GM12878 (cell line): ENCODE data around the gene CD200R1. TPM values are rescaled to one million over a fixed set of nuclear protein-coding genes. Genes with fewer than 3 reads are reported as not detected.

Source experiments
- ATAC-seq: fragments of 200-7000 bp; cut with Tn5 transposase; 3 replicates; pipeline ENCODE4 v1.9.1; 2020; ENCODE audit warnings: mild to moderate bottlenecking, moderate library complexity
- BruUV-seq: library from RNA; stranded (reverse); fragments of 400-500 nt; replicated peaks from 2 replicates; lab custom pipeline; 2021; lab: Mats Ljungman, UMichigan
- CTCF ChIA-PET: fragments of 300-600 bp; sonication (Branson Sonifier 250); formaldehyde crosslinking; extraction: SDS; loops from one replicate; lab custom pipeline; 2021; ENCODE audit warnings: inconsistent platforms; lab: Yijun Ruan, JAX
- POLR2A ChIA-PET: fragments of 350-600 bp; formaldehyde crosslinking; extraction: SDS; loops from one replicate; lab custom pipeline; 2021; ENCODE audit warnings: inconsistent platforms; lab: Charles Lee
- RAD21 ChIA-PET: fragments of 300-600 bp; sonication (Branson Sonifier 250); formaldehyde crosslinking; loops from one replicate; lab custom pipeline; 2023; ENCODE audit warnings: antibody characterized with exemption; ENCODE audit not compliant: unreplicated experiment; lab: Charles Lee
- SMC1A ChIA-PET: fragments of 300-600 bp; sonication (Branson Sonifier 250); formaldehyde crosslinking; loops from one replicate; lab custom pipeline; 2023; ENCODE audit not compliant: unreplicated experiment, uncharacterized antibody; lab: Charles Lee
- DNase-seq: peaks from one replicate; pipeline ENCODE4 v3.0.0-alpha.2; 2011; ENCODE audit warnings: low read depth, low spot score
- FAIRE-seq: peaks from 3 replicates; lab custom pipeline; 2011; peaks lifted over from hg19 to GRCh38; lab: Jason Lieb, UNC
- H2AFZ ChIP-seq: 2 replicates; pipeline ENCODE4 v1.6.0; 2011; ENCODE audit warnings: low read depth, low read length, control low read depth; ENCODE audit not compliant: control insufficient read depth
- H3K27ac ChIP-seq: 2 replicates; pipeline ENCODE4 v1.5.1; 2011; ENCODE audit warnings: control low read depth; ENCODE audit not compliant: control insufficient read depth, insufficient read depth
- H3K27me3 ChIP-seq, 2 experiments: replicated peaks in 1 of 2; 2 replicates each; pipeline versions ENCODE4 v1.6.0 to v1.6.1; 2011; ENCODE audit warnings: low read length in 1 of 2; ENCODE audit not compliant: control insufficient read depth in 2 of 2, insufficient read depth in 2 of 2
- H3K36me3 ChIP-seq, 2 experiments: 2 replicates each; pipeline ENCODE4 v1.5.1; 2011; ENCODE audit warnings: low read length in 1 of 2; ENCODE audit not compliant: control insufficient read depth in 2 of 2, insufficient read depth in 2 of 2
- H3K4me1 ChIP-seq: 2 replicates; pipeline ENCODE4 v1.6.1; 2011; ENCODE audit warnings: mild to moderate bottlenecking, low read length, moderate library complexity, mixed read lengths; ENCODE audit not compliant: control insufficient read depth, insufficient read depth
- H3K4me2 ChIP-seq: 2 replicates; pipeline ENCODE4 v1.6.0; 2011; ENCODE audit warnings: control low read depth; ENCODE audit not compliant: control insufficient read depth, insufficient read depth
- H3K4me3 ChIP-seq: fragments of 200-600 bp; sonication (generic); 2 replicates; pipeline ENCODE4 v1.5.1; 2016
- H3K79me2 ChIP-seq: 2 replicates; pipeline ENCODE4 v1.6.0; 2011; ENCODE audit warnings: low read length; ENCODE audit not compliant: control insufficient read depth, insufficient read depth
- H3K9ac ChIP-seq: 2 replicates; pipeline ENCODE4 v1.8.0; 2011; ENCODE audit warnings: low read length, control low read depth, mixed read lengths; ENCODE audit not compliant: control insufficient read depth, insufficient read depth
- H3K9me3 ChIP-seq: replicated peaks from 3 replicates; pipeline ENCODE4 v1.5.1; 2011; ENCODE audit warnings: mild to moderate bottlenecking, low read length; ENCODE audit not compliant: control insufficient read depth, insufficient read depth
- H4K20me1 ChIP-seq: 2 replicates; pipeline ENCODE4 v1.6.0; 2011; ENCODE audit not compliant: control insufficient read depth, insufficient read depth
- ESRRA ChIP-seq: IDR thresholded peaks from 2 replicates; pipeline ENCODE4 v1.6.1; 2012; ENCODE audit warnings: mild to moderate bottlenecking, low read length, improper control_type of control experiment
- FOS ChIP-seq: IDR thresholded peaks from 3 replicates; pipeline ENCODE4 v1.6.1; 2011; ENCODE audit warnings: borderline replicate concordance; ENCODE audit not compliant: insufficient read length; ENCODE audit errors: extremely low read depth
- PML ChIP-seq: IDR thresholded peaks from 2 replicates; pipeline ENCODE4 v1.6.1; 2012; ENCODE audit warnings: low read length, inconsistent platforms
- POLR2A ChIP-seq: IDR thresholded peaks from 2 replicates; pipeline ENCODE4 v1.6.1; 2011; ENCODE audit warnings: low read depth, mild to moderate bottlenecking, low read length
- POLR2AphosphoS2 ChIP-seq: IDR thresholded peaks from 2 replicates; pipeline ENCODE4 v1.6.1; 2011; ENCODE audit warnings: low read depth, mild to moderate bottlenecking, low read length, improper control_type of control experiment, moderate library complexity
- RFX5 ChIP-seq: IDR thresholded peaks from 2 replicates; pipeline ENCODE4 v1.6.1; 2011; ENCODE audit warnings: low read depth, low read length, improper control_type of control experiment
- SREBF1 ChIP-seq: IDR thresholded peaks from 2 replicates; pipeline ENCODE4 v1.6.1; 2012; ENCODE audit warnings: mild to moderate bottlenecking, low read length
- TCF3 ChIP-seq: IDR thresholded peaks from 2 replicates; pipeline ENCODE4 v1.6.1; 2012; ENCODE audit warnings: low read depth, mild to moderate bottlenecking, low read length, borderline replicate concordance; ENCODE audit not compliant: insufficient read depth
- YBX1 ChIP-seq: fragments of 450-650 bp; IDR thresholded peaks from 2 replicates; pipeline ENCODE4 v1.6.1; 2016; ENCODE audit warnings: antibody characterized with exemption
- YY1 ChIP-seq: IDR thresholded peaks from 2 replicates; pipeline ENCODE4 v1.6.1; 2011; ENCODE audit warnings: low read depth, mild to moderate bottlenecking, low read length
- ZNF207 ChIP-seq: fragments of 450-650 bp; IDR thresholded peaks from 2 replicates; pipeline ENCODE4 v1.6.1; 2014; ENCODE audit warnings: antibody characterized with exemption, mild to moderate bottlenecking, borderline replicate concordance
- ZSCAN29 ChIP-seq: fragments of 450-650 bp; IDR thresholded peaks from 2 replicates; pipeline ENCODE4 v1.6.1; 2017; ENCODE audit warnings: mild to moderate bottlenecking, moderate library complexity
- WGBS: methylation state at CpG from one replicate; pipeline ENCODE4 v1.1.6; 2016; ENCODE audit warnings: low lambda C conversion rate; ENCODE audit not compliant: insufficient replicate concordance, insufficient coverage; ENCODE audit errors: missing lambda C conversion rate; 5-methylcytosine and 5-hydroxymethylcytosine counted together
- in situ Hi-C: fragments of 300-500 bp; cut with MboI; formaldehyde crosslinking; loops from 9 replicates; pipeline ENCODE4 v1.14.3; 2018; ENCODE audit warnings: mixed read lengths
- intact Hi-C: fragments of 100-400 bp; cut with micrococcal nuclease; formaldehyde crosslinking; loops from one replicate; pipeline ENCODE4 v1.14.2; 2022; ENCODE audit not compliant: unreplicated experiment
- polyA plus RNA-seq, 11 experiments: library from polyadenylated mRNA; depleted of rRNA in 4 of 11; unstranded in 6 of 11; stranded (reverse) in 5 of 11; fragments of >200 nt; fragmentation: Nextera tagmentation in 4 of 11; fragmentation: Illumina TruSeq in 1 of 11; extraction: Ambion mirVana in 4 of 11; extraction: Trizol in 1 of 11; gene quantifications; 1 replicate in 1 of 11; 2 replicates in 10 of 11; pipeline versions ENCODE4 v1.2.1 to v1.2.3, GENCODE V29; 2011 to 2016; ENCODE audit warnings: inconsistent platforms in 2 of 11, missing spikeins in 2 of 11, low read depth in 1 of 11
- total RNA-seq, 4 experiments: library from RNA; depleted of rRNA in 3 of 4; stranded (reverse); fragments of >200 nt in 3 of 4; fragmentation: Illumina TruSeq in 1 of 4; extraction: Trizol in 1 of 4; gene quantifications; 2 replicates each; pipeline versions ENCODE4 v1.2.1 to v1.2.3, GENCODE V29; 2013 to 2021
- TF ChIP-seq, protein P1 (sequence below): IDR thresholded peaks from 2 replicates; pipeline ENCODE4 v1.6.1; 2012; ENCODE audit warnings: mild to moderate bottlenecking, low read depth, low read length
- TF ChIP-seq, protein P2 (sequence below): fragments of 450-650 bp; formaldehyde crosslinking; IDR thresholded peaks from 2 replicates; pipeline ENCODE4 v1.4.0; 2022; ENCODE audit warnings: mild to moderate bottlenecking, moderate library complexity

The CD200R1 gene
- total and polyA plus RNA-seq, 10 of the 15 experiments (the other 5 are each of a cell fraction or from before 2014, with no cell fraction given) = 0.15 to 1.1 (median 0.88) TPM

DNA sequence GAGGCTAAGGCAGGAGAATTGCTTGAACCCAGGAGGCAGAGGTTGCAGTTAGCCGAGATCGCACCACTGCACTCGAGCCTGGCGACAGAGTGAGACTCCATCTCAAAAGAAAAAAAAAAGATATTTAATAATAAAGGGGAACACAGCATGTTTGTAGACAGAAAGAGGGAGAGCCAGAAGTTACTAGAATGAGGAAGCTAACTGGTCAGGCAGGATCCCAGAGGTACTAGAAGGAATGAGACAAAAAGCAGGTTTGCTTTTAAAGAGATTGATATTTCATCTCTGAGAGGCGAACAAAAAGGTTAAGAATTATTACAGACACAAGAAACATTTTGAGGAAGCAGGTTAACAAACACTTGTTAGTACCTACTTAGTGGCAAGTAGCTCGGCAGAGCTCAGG, 9.2 kb downstream of the CD200R1 start:
- POLR2A ChIA-PET = interaction anchor here (0.6 kb wide), 1 partner anchor 145 kb away, joined by 4 read pairs; no protein-coding TSS in a partner anchor
- DNase-seq = no peak
- in situ Hi-C loops = no loop called here

More for the DNA sequence above, 9.2 kb downstream of the CD200R1 start:
- intact Hi-C loops = no loop called here
- no peaks in the 10 kb centered on the region for H3K27me3 ChIP-seq
- no peaks in the 10 kb centered on the region; the same call in 1 of the 2 replicates for H3K79me2 ChIP-seq
- no peak overlapping the region for H3K27ac ChIP-seq
- over 99% methylated on average over 6 of the region's 6 CpGs for WGBS
- no peak overlapping the region for H3K4me2 ChIP-seq
- H2AFZ ChIP-seq = no peak overlapping the region
- H3K4me3 ChIP-seq = no peak overlapping the region
- no peaks in the 10 kb centered on the region for H4K20me1 ChIP-seq
- ChIA-PET SMC1A (interaction anchor here (1.0 to 4.6 kb wide), 7 partner anchors 12 to 191 kb away, joined by 3 to 26 read pairs (median 4); no protein-coding TSS in a partner anchor), RAD21 (interaction anchor here (0.7 to 3.3 kb wide), 4 partner anchors 14 to 383 kb away, joined by 3 to 14 read pairs (median 4); no protein-coding TSS in a partner anchor), CTCF (interaction anchor here (1.4 to 5.0 kb wide), 5 partner anchors 9 to 383 kb away, joined by 4 to 26 read pairs (median 4); partner anchors contain the start of gene CD200R1)
- no peak for FAIRE-seq
- H3K9ac ChIP-seq = no peak overlapping the region
- TF ChIP-seq ESRRA (no peak), RFX5 (no peak), TCF3 (no peak), SREBF1 (no peak), FOS (no peak), YBX1 (no peak), ZSCAN29 (no peak), YY1 (no peak), ZNF207 (no peak), PML (no peak), POLR2A (no peak), POLR2AphosphoS2 (no peak)
- TF ChIP-seq, protein P1, sequence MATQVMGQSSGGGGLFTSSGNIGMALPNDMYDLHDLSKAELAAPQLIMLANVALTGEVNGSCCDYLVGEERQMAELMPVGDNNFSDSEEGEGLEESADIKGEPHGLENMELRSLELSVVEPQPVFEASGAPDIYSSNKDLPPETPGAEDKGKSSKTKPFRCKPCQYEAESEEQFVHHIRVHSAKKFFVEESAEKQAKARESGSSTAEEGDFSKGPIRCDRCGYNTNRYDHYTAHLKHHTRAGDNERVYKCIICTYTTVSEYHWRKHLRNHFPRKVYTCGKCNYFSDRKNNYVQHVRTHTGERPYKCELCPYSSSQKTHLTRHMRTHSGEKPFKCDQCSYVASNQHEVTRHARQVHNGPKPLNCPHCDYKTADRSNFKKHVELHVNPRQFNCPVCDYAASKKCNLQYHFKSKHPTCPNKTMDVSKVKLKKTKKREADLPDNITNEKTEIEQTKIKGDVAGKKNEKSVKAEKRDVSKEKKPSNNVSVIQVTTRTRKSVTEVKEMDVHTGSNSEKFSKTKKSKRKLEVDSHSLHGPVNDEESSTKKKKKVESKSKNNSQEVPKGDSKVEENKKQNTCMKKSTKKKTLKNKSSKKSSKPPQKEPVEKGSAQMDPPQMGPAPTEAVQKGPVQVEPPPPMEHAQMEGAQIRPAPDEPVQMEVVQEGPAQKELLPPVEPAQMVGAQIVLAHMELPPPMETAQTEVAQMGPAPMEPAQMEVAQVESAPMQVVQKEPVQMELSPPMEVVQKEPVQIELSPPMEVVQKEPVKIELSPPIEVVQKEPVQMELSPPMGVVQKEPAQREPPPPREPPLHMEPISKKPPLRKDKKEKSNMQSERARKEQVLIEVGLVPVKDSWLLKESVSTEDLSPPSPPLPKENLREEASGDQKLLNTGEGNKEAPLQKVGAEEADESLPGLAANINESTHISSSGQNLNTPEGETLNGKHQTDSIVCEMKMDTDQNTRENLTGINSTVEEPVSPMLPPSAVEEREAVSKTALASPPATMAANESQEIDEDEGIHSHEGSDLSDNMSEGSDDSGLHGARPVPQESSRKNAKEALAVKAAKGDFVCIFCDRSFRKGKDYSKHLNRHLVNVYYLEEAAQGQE = no peak
- TF ChIP-seq, protein P2, sequence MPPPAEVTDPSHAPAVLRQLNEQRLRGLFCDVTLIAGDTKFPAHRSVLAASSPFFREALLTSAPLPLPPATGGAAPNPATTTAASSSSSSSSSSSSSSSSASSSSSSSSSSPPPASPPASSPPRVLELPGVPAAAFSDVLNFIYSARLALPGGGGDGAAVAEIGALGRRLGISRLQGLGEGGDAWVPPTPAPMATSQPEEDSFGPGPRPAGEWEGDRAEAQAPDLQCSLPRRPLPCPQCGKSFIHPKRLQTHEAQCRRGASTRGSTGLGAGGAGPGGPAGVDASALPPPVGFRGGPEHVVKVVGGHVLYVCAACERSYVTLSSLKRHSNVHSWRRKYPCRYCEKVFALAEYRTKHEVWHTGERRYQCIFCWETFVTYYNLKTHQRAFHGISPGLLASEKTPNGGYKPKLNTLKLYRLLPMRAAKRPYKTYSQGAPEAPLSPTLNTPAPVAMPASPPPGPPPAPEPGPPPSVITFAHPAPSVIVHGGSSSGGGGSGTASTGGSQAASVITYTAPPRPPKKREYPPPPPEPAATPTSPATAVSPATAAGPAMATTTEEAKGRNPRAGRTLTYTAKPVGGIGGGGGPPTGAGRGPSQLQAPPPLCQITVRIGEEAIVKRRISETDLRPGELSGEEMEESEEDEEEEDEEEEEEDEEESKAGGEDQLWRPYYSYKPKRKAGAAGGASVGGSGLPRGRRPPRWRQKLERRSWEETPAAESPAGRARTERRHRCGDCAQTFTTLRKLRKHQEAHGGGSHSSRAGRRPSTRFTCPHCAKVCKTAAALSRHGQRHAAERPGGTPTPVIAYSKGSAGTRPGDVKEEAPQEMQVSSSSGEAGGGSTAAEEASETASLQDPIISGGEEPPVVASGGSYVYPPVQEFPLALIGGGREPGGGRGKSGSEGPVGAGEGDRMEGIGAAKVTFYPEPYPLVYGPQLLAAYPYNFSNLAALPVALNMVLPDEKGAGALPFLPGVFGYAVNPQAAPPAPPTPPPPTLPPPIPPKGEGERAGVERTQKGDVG (CRISPR knock-in tag) = no peak
- BruUV-seq = no TSS peak
- H3K9me3 ChIP-seq = peaks cover 11% of the 10 kb centered on the region
- ATAC-seq = no peak
- H3K36me3 ChIP-seq = no peaks in the 10 kb centered on the region
- H3K4me1 ChIP-seq = peaks cover 25% of the 10 kb centered on the region
